Stimulated activated effector memory CD8-positive, alpha-beta T cell treated with anti-CD3 and anti-CD28 coated beads, Interleukin-12 subunit alpha, Interleukin-12 subunit beta, amount 100 ng/mL, for 72 hours (primary cell): ENCODE data around the gene NLGN1.
"Not testable (repeated sequence)": the region's sequence is repeated elsewhere in the genome, so short reads cannot be mapped to it uniquely, and the experiment has no call there.

Source experiments
- ATAC-seq: fragments of 150-1000 bp; cut with Tn5 transposase; 2 replicates; pipeline ENCODE4 v1.10.0; 2021
- DNase-seq, 2 donors: peaks; one replicate each; pipeline ENCODE4 v3.0.0; 2021 to 2022; ENCODE audit warnings: low spot score in 2 of 2
- H3K27ac Mint-ChIP-seq: one replicate; pipeline ENCODE4 v1.8.0; 2022; ENCODE audit warnings: mild to moderate bottlenecking, mixed read lengths
- H3K36me3 Mint-ChIP-seq: one replicate; pipeline ENCODE4 v1.8.0; 2022; ENCODE audit warnings: mild to moderate bottlenecking, mixed read lengths
- H3K4me1 Mint-ChIP-seq: one replicate; pipeline ENCODE4 v1.8.0; 2022; ENCODE audit warnings: mixed read lengths
- H3K4me3 Mint-ChIP-seq: one replicate; pipeline ENCODE4 v1.8.0; 2022; ENCODE audit warnings: mild to moderate bottlenecking, mixed read lengths
- H3K9me3 Mint-ChIP-seq: one replicate; pipeline ENCODE4 v1.8.0; 2022; ENCODE audit warnings: mixed read lengths

Gene NLGN1

GRCh38 chr3:173403376-173403775 lies 5.8 kb downstream of the NLGN1 start:
- no peaks in the 10 kb centered on the region for H3K9me3 Mint-ChIP-seq
- ATAC-seq (no peak), DNase-seq (no peak)
- H3K4me3 Mint-ChIP-seq: no peak overlapping the region
- H3K27ac Mint-ChIP-seq: no peak overlapping the region
- no peaks in the 10 kb centered on the region for H3K4me1 Mint-ChIP-seq
- no peaks in the 10 kb centered on the region for H3K36me3 Mint-ChIP-seq

GRCh38 chr3:173404156-173404555 lies 6.6 kb downstream of the NLGN1 start:
- Mint-ChIP-seq H3K4me3 (no peak overlapping the region), H3K36me3 (no peaks in the 10 kb centered on the region), H3K4me1 (no peaks in the 10 kb centered on the region), H3K9me3 (no peaks in the 10 kb centered on the region), H3K27ac (no peak overlapping the region)
- ATAC-seq: no peak
- no peak for DNase-seq

- H3K36me3 Mint-ChIP-seq: no peaks in the 10 kb centered on the region
- no peaks in the 10 kb centered on the region for H3K4me1 Mint-ChIP-seq
- H3K27ac Mint-ChIP-seq: no peak overlapping the region
- DNase-seq (no peak), ATAC-seq (no peak)
- H3K9me3 Mint-ChIP-seq: peaks cover 4% of the 10 kb centered on the region
- H3K4me3 Mint-ChIP-seq: no peak overlapping the region
These were observed 12.9 kb downstream of the NLGN1 start for GRCh38 chr3:173410436-173410835.

GRCh38 chr3:173410849-173411248 lies 13.3 kb downstream of the NLGN1 start:
- Mint-ChIP-seq H3K9me3 (peaks cover 4% of the 10 kb centered on the region), H3K27ac (no peak overlapping the region), H3K4me1 (no peaks in the 10 kb centered on the region), H3K36me3 (no peaks in the 10 kb centered on the region), H3K4me3 (no peak overlapping the region)
- DNase-seq: no peak
- ATAC-seq: no peak

GRCh38 chr3:173411375-173411973 lies 13.9 kb downstream of the NLGN1 start:
- Mint-ChIP-seq H3K9me3 (peaks cover 4% of the 10 kb centered on the region), H3K36me3 (no peaks in the 10 kb centered on the region), H3K4me1 (no peaks in the 10 kb centered on the region), H3K4me3 (no peak overlapping the region), H3K27ac (no peak overlapping the region)
- ATAC-seq (no peak), DNase-seq (no peak)

- ATAC-seq: no peak
- H3K36me3 Mint-ChIP-seq: no peaks in the 10 kb centered on the region
- peaks cover 5% of the 10 kb centered on the region for H3K9me3 Mint-ChIP-seq
- no peak for DNase-seq
- H3K4me1 Mint-ChIP-seq: no peaks in the 10 kb centered on the region
- H3K4me3 Mint-ChIP-seq: no peak overlapping the region
- H3K27ac Mint-ChIP-seq: no peak overlapping the region
These were observed 18.5 kb downstream of the NLGN1 start for GRCh38 chr3:173416070-173416469.

GRCh38 chr3:173429076-173429475 lies 31.5 kb downstream of the NLGN1 start:
- Mint-ChIP-seq H3K4me3 (no peak overlapping the region), H3K4me1 (no peaks in the 10 kb centered on the region), H3K27ac (no peak overlapping the region), H3K36me3 (no peaks in the 10 kb centered on the region), H3K9me3 (peaks cover 25% of the 10 kb centered on the region)
- DNase-seq (no peak), ATAC-seq (no peak)

GRCh38 chr3:173429527-173429926 lies 32.0 kb downstream of the NLGN1 start:
- no peaks in the 10 kb centered on the region for H3K36me3 Mint-ChIP-seq
- ATAC-seq (no peak), DNase-seq (no peak)
- no peak overlapping the region for H3K27ac Mint-ChIP-seq
- peaks cover 25% of the 10 kb centered on the region for H3K9me3 Mint-ChIP-seq
- no peaks in the 10 kb centered on the region for H3K4me1 Mint-ChIP-seq
- H3K4me3 Mint-ChIP-seq: no peak overlapping the region

GRCh38 chr3:173430576-173430975 lies 33.0 kb downstream of the NLGN1 start:
- Mint-ChIP-seq H3K27ac (no peak overlapping the region), H3K4me3 (no peak overlapping the region), H3K4me1 (no peaks in the 10 kb centered on the region), H3K36me3 (no peaks in the 10 kb centered on the region), H3K9me3 (peaks cover 22% of the 10 kb centered on the region)
- ATAC-seq (no peak), DNase-seq (no peak)

- no peaks in the 10 kb centered on the region for H3K4me1 Mint-ChIP-seq
- no peak overlapping the region for H3K4me3 Mint-ChIP-seq
- H3K36me3 Mint-ChIP-seq: no peaks in the 10 kb centered on the region
- ATAC-seq (no peak), DNase-seq (no peak)
- no peak overlapping the region for H3K27ac Mint-ChIP-seq
- H3K9me3 Mint-ChIP-seq: peaks cover 13% of the 10 kb centered on the region
These were observed 41.5 kb downstream of the NLGN1 start for GRCh38 chr3:173439004-173439403.

- H3K27ac Mint-ChIP-seq: no peak overlapping the region
- H3K36me3 Mint-ChIP-seq: no peaks in the 10 kb centered on the region
- no peak for DNase-seq
- H3K9me3 Mint-ChIP-seq: peaks cover 13% of the 10 kb centered on the region
- ATAC-seq: no peak
- H3K4me3 Mint-ChIP-seq: no peak overlapping the region
- no peaks in the 10 kb centered on the region for H3K4me1 Mint-ChIP-seq
These were observed 43.0 kb downstream of the NLGN1 start for GRCh38 chr3:173440514-173440913.

- not testable (repeated sequence) for ATAC-seq, DNase-seq, H3K27ac Mint-ChIP-seq, H3K4me1 Mint-ChIP-seq, H3K4me3 Mint-ChIP-seq, H3K9me3 Mint-ChIP-seq, H3K36me3 Mint-ChIP-seq
These were observed 54.0 kb downstream of the NLGN1 start for GRCh38 chr3:173451561-173451960.

- Mint-ChIP-seq H3K27ac (no peak overlapping the region), H3K36me3 (no peaks in the 10 kb centered on the region), H3K4me1 (no peaks in the 10 kb centered on the region), H3K9me3 (peaks cover 8% of the 10 kb centered on the region), H3K4me3 (no peak overlapping the region)
- ATAC-seq (no peak), DNase-seq (no peak)
These were observed 65.7 kb downstream of the NLGN1 start for GRCh38 chr3:173463250-173463649.

GRCh38 chr3:173465112-173465511 lies 67.6 kb downstream of the NLGN1 start:
- peaks cover 9% of the 10 kb centered on the region for H3K9me3 Mint-ChIP-seq
- ATAC-seq (no peak), DNase-seq (no peak)
- H3K4me3 Mint-ChIP-seq: no peak overlapping the region
- no peaks in the 10 kb centered on the region for H3K36me3 Mint-ChIP-seq
- no peak overlapping the region for H3K27ac Mint-ChIP-seq
- no peaks in the 10 kb centered on the region for H3K4me1 Mint-ChIP-seq

- no peak for DNase-seq
- H3K27ac Mint-ChIP-seq: no peak overlapping the region
- no peaks in the 10 kb centered on the region for H3K36me3 Mint-ChIP-seq
- peaks cover 12% of the 10 kb centered on the region for H3K9me3 Mint-ChIP-seq
- H3K4me1 Mint-ChIP-seq: no peaks in the 10 kb centered on the region
- H3K4me3 Mint-ChIP-seq: no peak overlapping the region
- no peak for ATAC-seq
These were observed 68.5 kb downstream of the NLGN1 start for GRCh38 chr3:173465898-173466678.

- ATAC-seq: no peak
- no peak for DNase-seq
- Mint-ChIP-seq H3K4me1 (no peaks in the 10 kb centered on the region), H3K36me3 (no peaks in the 10 kb centered on the region), H3K4me3 (no peak overlapping the region), H3K9me3 (peaks cover 6% of the 10 kb centered on the region), H3K27ac (no peak overlapping the region)
These were observed 70.0 kb downstream of the NLGN1 start for GRCh38 chr3:173467501-173467900.
